ENCODE data around the gene GPR4. TPM values are rescaled to one million over a fixed set of nuclear protein-coding genes. Genes with fewer than 3 reads are reported as not detected.
A peak's percentile ranks its signal among the peaks of the same experiment; 100 is the strongest.

GPR4 gene
- total RNA-seq, 1 experiment from 2014 or later, result 0.23 TPM

DNA sequence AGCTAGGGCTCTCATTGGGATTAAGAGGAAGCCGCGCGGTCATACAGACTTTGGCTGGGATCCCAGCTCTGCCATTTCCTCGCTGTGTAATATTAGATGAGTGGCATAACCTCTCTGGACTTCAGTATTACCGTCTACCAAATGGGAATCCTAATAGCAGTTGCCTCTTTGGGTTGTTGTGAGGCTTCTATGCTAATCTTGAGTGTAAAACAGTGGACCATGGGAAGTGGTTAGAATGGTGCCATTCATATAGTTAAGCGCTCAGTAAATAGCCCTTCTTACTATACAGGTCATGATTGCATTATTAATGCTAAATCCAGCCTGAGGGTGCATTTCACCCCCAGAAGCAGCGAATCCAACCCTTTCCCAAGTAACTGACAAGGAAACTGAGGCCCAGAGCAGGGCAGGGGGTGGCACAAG, 16.8 kb downstream of the GPR4 start:
- POLR2A ChIA-PET, result no interaction called here

DNA sequence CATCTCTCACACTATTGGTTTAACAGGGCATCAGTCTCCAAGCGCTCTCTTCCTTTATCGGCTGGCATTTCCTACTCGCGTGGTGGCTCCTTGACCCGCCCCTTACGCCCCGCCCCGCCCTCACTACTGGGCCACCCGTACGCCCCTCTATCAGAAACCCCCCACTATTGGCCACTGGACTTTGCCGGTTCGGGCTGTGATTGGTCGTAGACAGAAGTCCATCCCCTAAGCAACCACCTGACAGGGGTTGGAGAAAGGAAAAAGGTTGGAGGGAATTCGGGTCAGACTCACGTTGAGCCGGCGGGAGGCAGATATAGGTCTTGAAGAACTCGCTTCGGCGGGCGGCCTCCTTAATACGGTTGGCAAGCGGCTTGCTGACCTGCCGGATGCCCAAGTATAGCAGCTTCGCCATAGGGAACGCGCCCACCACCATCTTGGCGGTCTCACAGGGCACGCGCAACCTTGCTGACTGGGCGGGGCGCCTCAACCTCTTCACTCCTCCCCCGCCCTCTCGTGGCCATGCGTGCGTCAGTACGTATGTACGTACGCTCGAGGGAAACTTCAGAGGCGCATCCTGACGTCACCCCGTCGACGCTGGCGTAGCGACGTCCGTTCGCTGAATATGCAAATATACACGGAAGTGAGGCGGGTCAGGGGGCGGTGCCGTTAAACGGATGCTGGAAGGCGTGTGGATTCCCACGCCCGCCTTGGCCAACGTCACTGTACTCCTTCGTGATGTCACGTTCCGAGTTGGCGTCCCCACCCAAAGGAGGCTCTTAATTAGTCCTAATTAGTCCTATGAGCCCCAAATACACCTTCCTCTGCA, 17.5 kb downstream of the GPR4 start, which contains the start of gene OPA3:
OPA3 (minus strand) TSS at position 471 of the 826 bp plus-strand sequence; CDS start at position 433, 38 bp downstream.
- peak; percentile 95 for DNase-seq (ENCODE audit: low read depth, low spot score)
- peak; percentile 96 for TF ChIP-seq TCF7L2 (IDR thresholded peaks at IDR 0.05; ENCODE audit: low read depth, low read length)
- 0 out of 2 replicates have a peak, but pooled peaks have one; percentile 21 for TF ChIP-seq SIN3A (IDR thresholded peaks at IDR 0.05; ENCODE audit: borderline replicate concordance, insufficient read depth, low read depth, low read length)
- peak; percentile 73 for TF ChIP-seq POLR2AphosphoS5 (IDR thresholded peaks at IDR 0.05; ENCODE audit: low read depth, low read length)
- TF ChIP-seq REST (IDR thresholded peaks at IDR 0.05; ENCODE audit: insufficient read depth in 1 of 2, low read depth in 2 of 2, low read length in 1 of 2), result peak in 1 of 2 experiments; percentile 16; a peak in 1 of 4 replicates

More for the DNA sequence above, 16.8 kb downstream of the GPR4 start:
- H3K36me3 ChIP-seq (ENCODE audit: control insufficient read depth, insufficient read depth, low read length), result no peaks in the 10 kb centered on the region
- H3K27me3 ChIP-seq (ENCODE audit: control insufficient read depth, insufficient read depth, low read length), result no peaks in the 10 kb centered on the region
- BruUV-seq (replicated peaks), result TSS peak; percentile 78
- peak overlapping the region; percentile 94 for H3K27ac ChIP-seq (ENCODE audit: low read length)
- no peaks in the 10 kb centered on the region for H3K9me3 ChIP-seq (ENCODE audit: control insufficient read depth, insufficient read depth, low read depth, low read length)
- H3K4me1 ChIP-seq (ENCODE audit: control insufficient read depth, insufficient read depth, low read length), result peaks cover 13% of the 10 kb centered on the region
- CTCF ChIA-PET, result no interaction called here
- DNase-seq (ENCODE audit: low read depth, low spot score), result no peak
- in situ Hi-C loops (cut with HindIII; ENCODE audit: low pct_unique_long_range_greater_than_20kb, low sequenced_read_pairs) (no loop called here), intact Hi-C loops (cut with micrococcal nuclease; ENCODE audit: unreplicated experiment) (no loop called here)
- H3K4me3 ChIP-seq (ENCODE audit: low read depth in 2 of 2, low read length in 2 of 2), result peak overlapping the region; percentile 82 to 88
- TF ChIP-seq TCF7L2 (IDR thresholded peaks at IDR 0.05; ENCODE audit: low read depth, low read length) (no peak), CTCF (IDR thresholded peaks at IDR 0.05) (no peak), POLR2AphosphoS5 (IDR thresholded peaks at IDR 0.05; ENCODE audit: low read depth, low read length) (no peak), SIN3A (IDR thresholded peaks at IDR 0.05; ENCODE audit: borderline replicate concordance, insufficient read depth, low read depth, low read length) (no peak), REST (IDR thresholded peaks at IDR 0.05; ENCODE audit: insufficient read depth in 1 of 2, low read depth in 2 of 2, low read length in 1 of 2) (no peak)
- ATAC-seq, result no peak

More for the DNA sequence above, 17.5 kb downstream of the GPR4 start, which contains the start of gene OPA3:
- in situ Hi-C loops (cut with HindIII; ENCODE audit: low pct_unique_long_range_greater_than_20kb, low sequenced_read_pairs), result no loop called here
- Histone ChIP-seq H3K4me1 (ENCODE audit: control insufficient read depth, insufficient read depth, low read length) (peaks cover 13% of the 10 kb centered on the region), H3K9me3 (ENCODE audit: control insufficient read depth, insufficient read depth, low read depth, low read length) (no peaks in the 10 kb centered on the region), H3K27ac (ENCODE audit: low read length) (peak within 1 kb of the TSS; percentile 98), H3K4me3 (ENCODE audit: low read depth in 2 of 2, low read length in 2 of 2) (peak within 1 kb of the TSS; percentile 88 to 97), H3K36me3 (ENCODE audit: control insufficient read depth, insufficient read depth, low read length) (no peaks in the 10 kb centered on the region), H3K27me3 (ENCODE audit: control insufficient read depth, insufficient read depth, low read length) (no peaks in the 10 kb centered on the region)
- POLR2A ChIA-PET, result interaction anchor here (0.6 kb wide), 1 partner anchor 48 kb away, joined by 4 read pairs; no protein-coding TSS in a partner anchor
- intact Hi-C loops (cut with micrococcal nuclease; ENCODE audit: unreplicated experiment), result no loop called here
- CTCF ChIA-PET, result interaction anchor here (0.7 kb wide), 1 partner anchor 58 kb away, joined by 4 read pairs; no protein-coding TSS in a partner anchor
- ATAC-seq, result peak; percentile 95
- BruUV-seq (replicated peaks), result no TSS peak
